Upper lobe of left lung (tissue), 6 donors: ENCODE results near the gene FAM53A. TPM values are rescaled to one million over a fixed set of nuclear protein-coding genes. Genes with fewer than 3 reads are reported as not detected.

Experiments
- ATAC-seq, 2 donors: fragments of 200-7000 bp; cut with Tn5 transposase; one replicate each; pipeline ENCODE4 v1.9.1; 2022; ENCODE audit warnings: mild to moderate bottlenecking in 2 of 2, moderate library complexity in 2 of 2; ENCODE audit not compliant: low FRiP score in 2 of 2
- DNase-seq, 2 donors: peaks; one replicate each; pipeline ENCODE4 v3.0.0-alpha.2; 2019 to 2020
- H3K27ac ChIP-seq, 4 donors: fragments of 200-600 bp; sonication (generic); one replicate each; pipeline ENCODE4 v1.5.1; 2016 to 2019
- H3K27me3 ChIP-seq, 4 donors: fragments of 200-600 bp; sonication (generic); one replicate each; pipeline ENCODE4 v1.5.1; 2017 to 2019
- H3K36me3 ChIP-seq, 4 donors: fragments of 200-600 bp; sonication (generic); one replicate each; pipeline ENCODE4 v1.5.1; 2016 to 2019
- H3K4me1 ChIP-seq, 4 donors: fragments of 200-600 bp; sonication (generic); one replicate each; pipeline ENCODE4 v1.5.1; 2018 to 2019
- H3K4me3 ChIP-seq, 4 donors: fragments of 200-600 bp; sonication (generic); one replicate each; pipeline ENCODE4 v1.5.1; 2017 to 2019; ENCODE audit warnings: mild to moderate bottlenecking in 2 of 4, moderate library complexity in 1 of 4
- H3K9me3 ChIP-seq, 4 donors: fragments of 200-600 bp; sonication (generic); one replicate each; pipeline ENCODE4 v1.5.1; 2018 to 2019
- EP300 ChIP-seq, 4 donors: sonication (generic); formaldehyde crosslinking; IDR thresholded peaks; one replicate each; pipeline ENCODE4 v1.5.1; 2017; ENCODE audit warnings: antibody characterized with exemption in 4 of 4, control low read depth in 2 of 4
- POLR2A ChIP-seq, 4 donors: fragments of 450-650 bp; IDR thresholded peaks; one replicate each; pipeline ENCODE4 v1.5.1; 2016 to 2017; ENCODE audit warnings: antibody characterized with exemption in 4 of 4, mild to moderate bottlenecking in 2 of 4
- POLR2AphosphoS5 ChIP-seq, 2 donors: sonication (generic); formaldehyde crosslinking; IDR thresholded peaks; one replicate each; pipeline ENCODE4 v1.5.1; 2017; ENCODE audit warnings: antibody characterized with exemption in 2 of 2
- WGBS, 2 donors: methylation state at CpG; one replicate each; pipeline ENCODE4 v1.1.5; 2017 to 2018; 5-methylcytosine and 5-hydroxymethylcytosine counted together
- total RNA-seq, 6 donors: library from RNA; depleted of rRNA in 4 of 6; stranded (reverse); fragments of >200 nt in 4 of 6; gene quantifications; one replicate each; pipeline versions ENCODE4 v1.1.0 to v1.2.1, GENCODE V29; 2016 to 2021
- TF ChIP-seq, protein P1 (sequence below), 6 experiments: fragments of 450-650 bp in 4 of 6; fragments of 200-600 bp in 2 of 6; sonication (generic) in 2 of 6; IDR thresholded peaks; one replicate each; pipeline ENCODE4 v1.5.1; 2016 to 2019; ENCODE audit warnings: antibody characterized with exemption in 6 of 6
- donor health status: DM: no; HTN: no; CAD: no; lungs with moderate emphysema.
- donor health status: DM: no; HTN: yes; CAD: no; lungs with severe emphysema.

The FAM53A gene
- total RNA-seq, 6 donors from 2014 or later: 0.59 to 17.8 (median 2.5) TPM

DNA sequence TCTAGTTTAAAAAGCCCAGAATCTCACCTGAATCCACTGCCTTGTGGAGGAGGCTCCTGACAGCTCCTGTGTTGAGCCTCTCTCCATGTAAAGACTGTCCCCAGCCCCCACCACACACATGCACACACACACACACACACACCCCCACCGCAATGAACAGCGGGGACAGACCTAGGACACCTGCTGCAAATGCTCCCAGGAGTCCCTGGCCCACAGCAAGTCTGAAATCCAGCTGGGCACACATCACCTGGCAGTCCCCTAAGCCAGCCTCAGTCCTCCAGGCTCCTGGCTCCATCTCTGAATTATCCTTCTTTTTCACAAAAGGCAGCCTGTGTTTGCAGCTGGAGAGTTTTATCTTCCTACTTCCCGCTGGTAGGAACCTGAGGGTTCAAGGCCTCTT, 6.6 kb upstream of the FAM53A start:
- Histone ChIP-seq H3K36me3 (peaks cover 0 to 52% (median 43%) of the 10 kb centered on the region in 4 donors), H3K9me3 (no peaks in the 10 kb centered on the region), H3K4me3 (no peak overlapping the region), H3K27me3 (no peaks in the 10 kb centered on the region), H3K27ac (no peak overlapping the region), H3K4me1 (peaks cover 0 to 16% (median 0%) of the 10 kb centered on the region in 4 donors)
- no peak for ATAC-seq
- 93 to 96% methylated on average over 3 of the region's 3 CpGs for WGBS, 2 donors
- no peak for DNase-seq
- TF ChIP-seq, protein P1, sequence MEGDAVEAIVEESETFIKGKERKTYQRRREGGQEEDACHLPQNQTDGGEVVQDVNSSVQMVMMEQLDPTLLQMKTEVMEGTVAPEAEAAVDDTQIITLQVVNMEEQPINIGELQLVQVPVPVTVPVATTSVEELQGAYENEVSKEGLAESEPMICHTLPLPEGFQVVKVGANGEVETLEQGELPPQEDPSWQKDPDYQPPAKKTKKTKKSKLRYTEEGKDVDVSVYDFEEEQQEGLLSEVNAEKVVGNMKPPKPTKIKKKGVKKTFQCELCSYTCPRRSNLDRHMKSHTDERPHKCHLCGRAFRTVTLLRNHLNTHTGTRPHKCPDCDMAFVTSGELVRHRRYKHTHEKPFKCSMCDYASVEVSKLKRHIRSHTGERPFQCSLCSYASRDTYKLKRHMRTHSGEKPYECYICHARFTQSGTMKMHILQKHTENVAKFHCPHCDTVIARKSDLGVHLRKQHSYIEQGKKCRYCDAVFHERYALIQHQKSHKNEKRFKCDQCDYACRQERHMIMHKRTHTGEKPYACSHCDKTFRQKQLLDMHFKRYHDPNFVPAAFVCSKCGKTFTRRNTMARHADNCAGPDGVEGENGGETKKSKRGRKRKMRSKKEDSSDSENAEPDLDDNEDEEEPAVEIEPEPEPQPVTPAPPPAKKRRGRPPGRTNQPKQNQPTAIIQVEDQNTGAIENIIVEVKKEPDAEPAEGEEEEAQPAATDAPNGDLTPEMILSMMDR (IDR thresholded peaks at IDR 0.05): no peak
- TF ChIP-seq POLR2AphosphoS5 (IDR thresholded peaks at IDR 0.05): no peak

DNA sequence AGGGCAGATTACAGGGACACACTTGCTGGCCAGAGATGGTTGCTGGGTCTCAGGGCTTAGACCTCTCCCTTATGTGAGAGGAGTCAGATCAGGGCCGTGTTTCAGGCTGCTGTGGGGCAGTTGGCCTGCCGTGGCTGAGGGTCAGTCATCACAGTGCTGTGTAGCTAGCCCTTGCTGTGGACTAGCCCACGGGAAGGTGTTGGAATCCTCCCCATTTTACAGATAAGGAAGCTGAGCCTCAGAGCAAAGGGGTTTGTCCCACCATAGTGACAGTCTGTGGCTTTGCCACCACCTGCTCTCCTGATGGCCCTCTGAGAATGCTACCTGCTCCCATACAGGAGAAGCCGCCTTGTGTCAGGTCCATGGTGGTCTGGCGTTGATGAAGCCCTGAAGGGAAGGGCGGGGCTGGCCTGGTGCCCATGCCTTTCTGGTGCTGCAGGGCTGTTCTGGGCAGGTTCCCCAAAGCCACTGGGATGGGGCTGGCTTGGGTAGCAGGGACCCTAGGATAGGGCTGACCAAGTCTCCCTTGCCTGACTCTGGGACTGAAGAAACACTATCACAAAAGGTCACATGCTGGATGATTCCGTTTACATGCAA, 2.4 kb upstream of the FAM53A start:
- no peak for DNase-seq
- H3K36me3 ChIP-seq: peaks cover 0 to 13% (median 12%) of the 10 kb centered on the region in 4 donors
- no peaks in the 10 kb centered on the region for H3K27me3 ChIP-seq
- no peak for ATAC-seq
- TF ChIP-seq EP300 (IDR thresholded peaks at IDR 0.05): no peak
- TF ChIP-seq POLR2AphosphoS5 (IDR thresholded peaks at IDR 0.05): no peak
- TF ChIP-seq, protein P1 (IDR thresholded peaks at IDR 0.05): no peak
- TF ChIP-seq POLR2A (IDR thresholded peaks at IDR 0.05): no peak
- no peaks in the 10 kb centered on the region for H3K9me3 ChIP-seq
- H3K27ac ChIP-seq: no peak overlapping the region
- H3K4me1 ChIP-seq: peaks cover 4 to 24% (median 11%) of the 10 kb centered on the region in 4 donors
- no peak overlapping the region for H3K4me3 ChIP-seq
- 66 to 76% methylated on average over 3 to 6 of the region's 7 CpGs for WGBS, 2 donors

DNA sequence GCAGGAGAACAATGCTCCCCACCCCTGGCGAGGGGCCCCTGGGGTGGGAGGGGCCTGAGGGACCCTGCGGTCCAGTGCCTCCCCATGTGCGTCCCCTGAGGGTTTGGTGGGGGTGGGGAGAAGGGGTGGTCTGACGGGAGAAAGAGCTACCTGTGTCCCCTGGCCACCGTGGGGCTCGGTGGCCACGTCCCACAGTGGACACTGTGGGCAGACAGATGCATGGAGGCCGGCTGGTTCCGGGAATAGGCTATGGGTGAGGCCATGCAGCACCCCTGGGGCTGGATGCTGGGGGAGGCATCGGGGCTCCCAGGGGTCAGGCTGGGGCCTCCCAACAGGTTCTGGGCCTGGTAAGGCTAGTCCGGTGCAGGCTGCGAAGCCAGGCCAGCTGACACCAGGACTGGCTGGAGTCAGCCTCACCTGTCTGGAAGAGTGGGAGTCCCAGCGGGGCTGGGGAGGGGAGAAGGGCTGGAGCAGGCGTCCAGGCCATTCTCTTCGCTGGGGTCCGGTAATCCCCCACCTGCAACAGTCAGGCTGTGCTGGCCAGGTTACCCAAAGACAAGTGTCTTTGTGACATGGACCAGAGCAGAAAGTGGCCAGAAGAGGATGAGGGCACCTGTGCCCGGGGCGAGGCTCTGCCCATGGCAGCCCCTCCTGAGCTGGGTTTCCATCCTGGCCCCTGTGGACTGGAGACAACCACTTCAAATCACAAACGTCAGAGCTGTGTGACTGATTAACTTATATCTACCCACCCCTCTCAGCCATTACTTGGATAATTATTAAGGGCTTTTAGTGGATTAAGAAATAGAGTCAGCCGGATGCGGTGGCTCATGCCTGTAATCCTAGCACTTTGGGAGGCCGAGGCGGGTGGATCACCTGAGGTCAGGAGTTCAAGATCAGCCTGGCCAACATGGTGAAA, 1.4 kb upstream of the FAM53A start:
- 75 to 80% methylated on average over 12 to 23 of the region's 23 CpGs for WGBS, 2 donors
- ATAC-seq: peak in 1 of 2 donors; percentile 32

DNA sequence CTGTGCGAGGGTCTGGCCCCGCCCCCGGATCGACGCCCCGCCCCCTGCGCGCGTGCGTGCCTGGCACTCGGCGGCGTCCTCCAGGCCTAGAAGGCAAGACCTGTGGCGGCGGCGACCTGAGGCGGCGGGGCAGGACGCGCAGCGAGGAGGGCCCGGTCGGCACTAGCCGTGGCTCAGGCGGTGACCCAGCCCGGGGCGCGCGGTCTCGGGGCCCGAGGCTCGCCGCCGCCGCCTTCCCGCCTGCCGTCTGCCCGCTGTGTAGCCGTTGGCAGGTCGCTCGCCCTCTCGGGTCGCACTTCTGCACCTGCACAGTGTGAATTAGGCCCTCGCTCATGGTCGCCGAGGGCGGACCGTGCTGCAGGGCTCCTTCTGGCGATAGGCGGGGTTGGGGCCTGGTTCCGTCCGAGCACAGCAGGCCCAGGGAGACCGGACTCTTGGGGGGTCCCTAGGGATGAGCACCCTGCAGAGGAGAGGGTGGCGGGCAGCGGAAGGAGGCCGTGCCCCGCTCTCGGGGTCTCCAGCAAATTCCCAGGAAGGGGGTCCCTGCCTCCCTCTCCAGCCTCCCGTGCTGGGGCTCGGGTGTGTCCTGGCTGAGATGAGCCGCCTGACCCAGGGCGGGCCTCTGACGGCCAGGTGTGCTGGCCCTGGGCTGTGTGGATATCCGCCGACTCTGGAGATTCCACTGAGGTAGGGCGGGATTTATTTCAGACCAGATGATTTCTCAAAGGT, 557 bp upstream of the FAM53A start:
- H3K9me3 ChIP-seq: no peaks in the 10 kb centered on the region
- TF ChIP-seq POLR2A (IDR thresholded peaks at IDR 0.05): no peak
- no peak for TF ChIP-seq EP300 (IDR thresholded peaks at IDR 0.05)
- TF ChIP-seq, protein P1 (IDR thresholded peaks at IDR 0.05): no peak
- no peak for TF ChIP-seq POLR2AphosphoS5 (IDR thresholded peaks at IDR 0.05)
- peak overlapping the region; percentile 14 to 66 (median 45) for H3K27ac ChIP-seq
- peak in 1 of 2 donors; percentile 3 for ATAC-seq
- H3K4me3 ChIP-seq: peak overlapping the region in 3 of 4 donors; percentile 74 to 86 (median 82)
- H3K27me3 ChIP-seq: no peaks in the 10 kb centered on the region
- H3K4me1 ChIP-seq: peaks cover 4 to 24% (median 11%) of the 10 kb centered on the region in 4 donors
- peak in 1 of 2 donors; percentile 100 for DNase-seq
- 50 to 54% methylated on average over 25 to 33 of the region's 66 CpGs for WGBS, 2 donors
- H3K36me3 ChIP-seq: no peaks in the 10 kb centered on the region

More for the DNA sequence above, 1.4 kb upstream of the FAM53A start:
- no peak for TF ChIP-seq POLR2A (IDR thresholded peaks at IDR 0.05)
- TF ChIP-seq, protein P1 (IDR thresholded peaks at IDR 0.05): no peak
- no peak for TF ChIP-seq POLR2AphosphoS5 (IDR thresholded peaks at IDR 0.05)
- no peak for TF ChIP-seq EP300 (IDR thresholded peaks at IDR 0.05)
- Histone ChIP-seq H3K36me3 (peaks cover 0 to 3% (median 2%) of the 10 kb centered on the region in 4 donors), H3K4me3 (peak overlapping the region in 1 of 4 donors; percentile 86), H3K27ac (peak overlapping the region in 3 of 4 donors; percentile 14 to 66 (median 30)), H3K4me1 (peaks cover 4 to 24% (median 11%) of the 10 kb centered on the region in 4 donors), H3K27me3 (no peaks in the 10 kb centered on the region), H3K9me3 (no peaks in the 10 kb centered on the region)
- DNase-seq: peak in 1 of 2 donors; percentile 50
